Measurements from ENCODE around the gene SATB1.

Gene SATB1

DNA sequence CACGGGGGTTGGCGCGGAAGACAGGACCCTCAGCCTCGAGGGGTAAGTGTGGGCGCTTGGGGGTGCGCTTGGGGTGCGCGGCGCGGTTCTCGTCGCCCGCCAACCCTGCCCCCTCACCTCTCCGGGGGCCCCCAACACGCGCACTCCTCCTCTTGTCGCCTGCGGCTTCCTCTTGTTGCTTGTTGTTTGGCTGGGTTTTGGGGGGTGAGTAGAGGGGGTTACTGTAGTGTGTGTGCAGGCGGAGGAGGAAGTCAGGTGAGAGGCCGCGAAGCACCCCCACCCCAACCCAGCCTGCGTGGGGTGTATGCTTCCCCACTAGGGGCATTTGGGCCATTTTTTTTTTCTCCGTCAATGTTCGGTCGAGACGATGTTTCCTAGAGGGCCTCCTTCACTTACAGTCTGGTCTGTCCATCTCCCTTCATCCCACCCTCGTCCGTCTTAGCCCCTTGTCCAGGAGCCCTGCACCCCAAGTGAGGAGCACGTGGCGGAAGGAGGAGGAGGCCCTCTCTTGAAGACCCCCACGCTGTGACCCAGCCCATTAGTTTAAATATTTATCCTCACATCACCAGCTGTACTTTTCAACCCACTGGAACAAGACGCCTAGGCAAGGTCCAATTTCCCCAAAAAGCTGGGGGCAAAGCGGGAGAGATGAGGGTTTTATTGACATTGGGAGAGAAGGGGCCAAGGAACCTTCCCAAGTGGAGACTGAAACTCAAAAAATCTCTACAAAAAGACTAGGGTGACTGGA is 20.4 kb upstream of the SATB1 start:
- Histone ChIP-seq H4K8ac (ENCODE audit: low read depth, low read length) (no peak overlapping the region), H3K4ac (ENCODE audit: low read length) (peak overlapping the region; percentile 84), H3K79me1 (ENCODE audit: low read depth, low read length) (no peaks in the 10 kb centered on the region), H3K9ac (ENCODE audit: low read depth, low read length, poor library complexity) (peak overlapping the region; percentile 88), H2BK15ac (ENCODE audit: low read length) (no peak overlapping the region), H2AFZ (ENCODE audit: low read length) (peak overlapping the region; percentile 89), H2BK5ac (ENCODE audit: low read length) (peak overlapping the region; percentile 53), H3K14ac (ENCODE audit: low read length) (peak overlapping the region; percentile 94), H3K4me1 (ENCODE audit: control insufficient read depth in 2 of 2, insufficient read depth in 1 of 2, low read depth in 1 of 2, low read length in 2 of 2) (peaks cover 6% of the 10 kb centered on the region in 2 donors), H2BK120ac (ENCODE audit: low read depth, low read length) (no peak overlapping the region), H3K9me3 (replicated peaks in 1 of 2; ENCODE audit: control insufficient read depth in 2 of 2, insufficient read depth in 1 of 2, low read depth in 1 of 2, low read length in 2 of 2) (no peaks in the 10 kb centered on the region), H3K4me3 (ENCODE audit: low read length in 2 of 2) (peak overlapping the region; percentile 50 to 82), H2AK5ac (ENCODE audit: low read depth, low read length) (no peak overlapping the region), H3K18ac (ENCODE audit: low read length) (peak overlapping the region; percentile 94), H3K4me2 (ENCODE audit: insufficient read depth, low read length, poor library complexity, severe bottlenecking) (peak overlapping the region; percentile 91), H4K91ac (ENCODE audit: low read depth, low read length, poor library complexity) (no peak overlapping the region), H3K23ac (ENCODE audit: low read depth, low read length, poor library complexity) (no peak overlapping the region), H3K27me3 (ENCODE audit: control insufficient read depth in 3 of 3, insufficient read depth in 3 of 3, low read depth in 1 of 3, low read length in 3 of 3) (peaks cover 3 to 65% (median 24%) of the 10 kb centered on the region in 3 experiments), H3K27ac (replicated peaks; ENCODE audit: low read length) (no peak overlapping the region), H2BK12ac (ENCODE audit: low read length) (no peak overlapping the region), H3K36me3 (replicated peaks in 1 of 2; ENCODE audit: control insufficient read depth in 2 of 2, insufficient read depth in 2 of 2, low read length in 2 of 2) (no peaks in the 10 kb centered on the region)
- no CpG with 5 or more reads among the region's 33 CpGs for WGBS, 2 donors (ENCODE audit: extremely low coverage in 2 of 2, insufficient read length in 2 of 2, insufficient replicate concordance in 1 of 2)
- DNase-seq (ENCODE audit: low spot score) = no peak

DNA sequence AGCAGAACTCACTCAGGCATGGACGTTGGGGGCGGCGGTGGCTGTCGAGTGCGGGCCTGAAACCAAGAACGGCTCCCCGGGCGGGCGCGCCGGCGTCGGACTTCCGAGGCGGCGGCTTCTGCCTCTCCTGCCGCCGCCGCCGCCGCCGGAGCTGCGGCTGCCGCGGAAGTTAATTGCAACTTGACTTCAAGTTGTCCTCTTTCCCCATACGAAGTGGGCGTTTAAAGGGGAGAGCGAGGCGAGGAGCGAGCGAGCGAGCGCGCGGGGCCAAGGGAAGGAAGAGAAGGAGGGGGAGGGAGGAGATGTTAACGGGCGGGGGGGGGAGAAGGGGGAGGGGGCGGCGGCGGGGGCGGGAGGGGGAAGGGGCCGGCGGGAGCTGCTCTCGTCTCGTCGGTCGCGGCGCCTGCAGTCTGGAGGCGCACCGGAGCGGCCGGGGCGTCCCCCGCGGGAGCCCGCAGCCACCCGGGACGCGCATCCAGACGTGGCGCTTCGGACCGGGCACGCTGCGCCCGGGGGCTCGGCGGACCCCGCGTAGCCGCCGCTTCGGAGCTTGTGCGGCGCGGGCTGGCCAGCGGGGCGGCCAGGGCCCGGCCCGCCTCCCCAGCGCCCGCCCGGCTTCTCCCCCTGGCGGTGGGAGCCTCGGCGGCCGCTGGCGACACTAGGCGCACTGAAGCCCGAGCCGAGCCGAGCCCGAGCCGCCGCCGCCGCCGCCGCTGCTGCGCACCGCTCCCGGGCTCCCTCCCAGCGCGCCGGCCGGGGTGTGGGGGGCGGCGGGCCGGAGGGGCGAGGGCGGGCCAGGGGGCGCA is 19.7 kb upstream of the SATB1 start:
- Histone ChIP-seq H2BK12ac (ENCODE audit: low read length) (no peak overlapping the region), H3K4me1 (ENCODE audit: control insufficient read depth in 2 of 2, insufficient read depth in 1 of 2, low read depth in 1 of 2, low read length in 2 of 2) (peaks cover 6% of the 10 kb centered on the region in 2 donors), H2BK120ac (ENCODE audit: low read depth, low read length) (no peak overlapping the region), H3K9ac (ENCODE audit: low read depth, low read length, poor library complexity) (peak overlapping the region; percentile 88), H3K14ac (ENCODE audit: low read length) (no peak overlapping the region), H3K18ac (ENCODE audit: low read length) (peak overlapping the region; percentile 89), H3K4me2 (ENCODE audit: insufficient read depth, low read length, poor library complexity, severe bottlenecking) (peak overlapping the region; percentile 92), H3K27ac (replicated peaks; ENCODE audit: low read length) (no peak overlapping the region), H2AFZ (ENCODE audit: low read length) (peak overlapping the region; percentile 96), H3K23ac (ENCODE audit: low read depth, low read length, poor library complexity) (no peak overlapping the region), H2BK5ac (ENCODE audit: low read length) (peak overlapping the region; percentile 53), H3K36me3 (replicated peaks in 1 of 2; ENCODE audit: control insufficient read depth in 2 of 2, insufficient read depth in 2 of 2, low read length in 2 of 2) (no peaks in the 10 kb centered on the region), H4K8ac (ENCODE audit: low read depth, low read length) (no peak overlapping the region), H4K91ac (ENCODE audit: low read depth, low read length, poor library complexity) (no peak overlapping the region), H3K9me3 (replicated peaks in 1 of 2; ENCODE audit: control insufficient read depth in 2 of 2, insufficient read depth in 1 of 2, low read depth in 1 of 2, low read length in 2 of 2) (no peaks in the 10 kb centered on the region), H3K4me3 (ENCODE audit: low read length in 2 of 2) (peak overlapping the region; percentile 50 to 89), H2AK5ac (ENCODE audit: low read depth, low read length) (no peak overlapping the region), H3K79me1 (ENCODE audit: low read depth, low read length) (no peaks in the 10 kb centered on the region), H3K4ac (ENCODE audit: low read length) (no peak overlapping the region), H3K27me3 (ENCODE audit: control insufficient read depth in 3 of 3, insufficient read depth in 3 of 3, low read depth in 1 of 3, low read length in 3 of 3) (peaks cover 3 to 73% (median 24%) of the 10 kb centered on the region in 3 experiments), H2BK15ac (ENCODE audit: low read length) (no peak overlapping the region)
- peak; percentile 77 for DNase-seq (ENCODE audit: low spot score)
- no CpG with 5 or more reads among the region's 113 CpGs for WGBS, 2 donors (ENCODE audit: extremely low coverage in 2 of 2, insufficient read length in 2 of 2, insufficient replicate concordance in 1 of 2)

DNA sequence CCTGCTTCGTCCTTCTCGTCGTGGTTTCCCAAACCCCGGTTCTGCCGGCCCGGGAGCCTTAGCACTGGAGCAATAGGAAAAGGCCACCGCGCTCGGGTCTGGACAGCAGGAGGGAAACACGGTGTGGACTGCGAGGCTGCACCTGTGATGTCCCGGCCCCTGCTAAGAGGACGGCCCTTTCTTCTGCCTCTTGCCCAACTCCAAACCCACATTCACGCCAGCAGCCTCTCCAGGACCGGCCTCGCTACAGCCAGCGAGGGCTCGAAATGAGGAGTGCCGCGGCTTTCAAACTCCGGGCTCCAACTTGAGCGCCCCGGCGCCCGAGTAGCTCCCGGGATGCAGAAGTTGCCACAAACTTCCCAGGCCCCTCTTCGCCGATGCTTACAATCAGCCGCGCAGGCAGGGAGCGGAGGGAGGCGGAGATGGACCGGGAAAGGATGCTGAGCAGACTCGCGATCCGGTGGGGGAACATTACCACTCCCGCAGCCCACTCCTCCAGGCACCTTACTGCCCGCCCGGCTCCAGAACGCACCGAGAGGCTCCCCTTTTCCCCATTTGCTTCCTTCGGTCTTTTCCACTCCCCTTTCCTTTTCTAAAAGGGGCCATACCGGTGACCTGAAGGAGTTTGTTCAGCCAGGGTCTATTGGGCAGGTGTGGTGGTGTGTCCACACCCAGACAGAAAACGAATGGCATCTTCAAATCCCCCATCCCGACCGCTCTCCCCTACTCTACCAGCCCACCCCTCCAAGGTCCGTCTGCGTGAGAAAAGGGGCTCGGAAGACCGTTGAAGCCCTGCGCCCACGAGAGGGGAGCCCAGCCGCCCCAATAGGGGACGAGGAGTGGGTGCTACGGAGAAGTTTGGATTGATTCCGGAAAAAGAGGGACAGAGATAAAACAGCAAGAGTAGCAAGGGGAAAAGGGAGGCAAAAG is 18.8 kb upstream of the SATB1 start:
- Histone ChIP-seq H2BK12ac (ENCODE audit: low read length) (no peak overlapping the region), H4K8ac (ENCODE audit: low read depth, low read length) (no peak overlapping the region), H3K14ac (ENCODE audit: low read length) (no peak overlapping the region), H3K27ac (replicated peaks; ENCODE audit: low read length) (no peak overlapping the region), H3K9ac (ENCODE audit: low read depth, low read length, poor library complexity) (peak overlapping the region; percentile 44), H3K23ac (ENCODE audit: low read depth, low read length, poor library complexity) (peak overlapping the region; percentile 34), H3K9me3 (replicated peaks in 1 of 2; ENCODE audit: control insufficient read depth in 2 of 2, insufficient read depth in 1 of 2, low read depth in 1 of 2, low read length in 2 of 2) (no peaks in the 10 kb centered on the region), H2BK120ac (ENCODE audit: low read depth, low read length) (no peak overlapping the region), H2BK5ac (ENCODE audit: low read length) (peak overlapping the region; percentile 53), H3K4me3 (ENCODE audit: low read length in 2 of 2) (peak overlapping the region; percentile 50 to 86), H2AK5ac (ENCODE audit: low read depth, low read length) (no peak overlapping the region), H3K4ac (ENCODE audit: low read length) (no peak overlapping the region), H4K91ac (ENCODE audit: low read depth, low read length, poor library complexity) (no peak overlapping the region), H3K18ac (ENCODE audit: low read length) (peak overlapping the region; percentile 70), H2BK15ac (ENCODE audit: low read length) (no peak overlapping the region), H3K36me3 (replicated peaks in 1 of 2; ENCODE audit: control insufficient read depth in 2 of 2, insufficient read depth in 2 of 2, low read length in 2 of 2) (no peaks in the 10 kb centered on the region), H3K27me3 (ENCODE audit: control insufficient read depth in 3 of 3, insufficient read depth in 3 of 3, low read depth in 1 of 3, low read length in 3 of 3) (peaks cover 3 to 81% (median 24%) of the 10 kb centered on the region in 3 experiments), H3K4me2 (ENCODE audit: insufficient read depth, low read length, poor library complexity, severe bottlenecking) (peak overlapping the region; percentile 92), H3K4me1 (ENCODE audit: control insufficient read depth in 2 of 2, insufficient read depth in 1 of 2, low read depth in 1 of 2, low read length in 2 of 2) (peaks cover 6% of the 10 kb centered on the region in 2 donors), H2AFZ (ENCODE audit: low read length) (peak overlapping the region; percentile 96), H3K79me1 (ENCODE audit: low read depth, low read length) (no peaks in the 10 kb centered on the region)
- DNase-seq (ENCODE audit: low spot score) = no peak
- no CpG with 5 or more reads among the region's 56 CpGs for WGBS, 2 donors (ENCODE audit: extremely low coverage in 2 of 2, insufficient read length in 2 of 2, insufficient replicate concordance in 1 of 2)
